ENCODE results near the gene EDC4. TPM values are rescaled to one million over a fixed set of nuclear protein-coding genes. Genes with fewer than 3 reads are reported as not detected.
"Not testable (repeated sequence)": the region's sequence is repeated elsewhere in the genome, so short reads cannot be mapped to it uniquely, and the experiment has no call there.

The EDC4 gene
- total RNA-seq, 1 experiment from 2014 or later = 85.3 TPM

DNA sequence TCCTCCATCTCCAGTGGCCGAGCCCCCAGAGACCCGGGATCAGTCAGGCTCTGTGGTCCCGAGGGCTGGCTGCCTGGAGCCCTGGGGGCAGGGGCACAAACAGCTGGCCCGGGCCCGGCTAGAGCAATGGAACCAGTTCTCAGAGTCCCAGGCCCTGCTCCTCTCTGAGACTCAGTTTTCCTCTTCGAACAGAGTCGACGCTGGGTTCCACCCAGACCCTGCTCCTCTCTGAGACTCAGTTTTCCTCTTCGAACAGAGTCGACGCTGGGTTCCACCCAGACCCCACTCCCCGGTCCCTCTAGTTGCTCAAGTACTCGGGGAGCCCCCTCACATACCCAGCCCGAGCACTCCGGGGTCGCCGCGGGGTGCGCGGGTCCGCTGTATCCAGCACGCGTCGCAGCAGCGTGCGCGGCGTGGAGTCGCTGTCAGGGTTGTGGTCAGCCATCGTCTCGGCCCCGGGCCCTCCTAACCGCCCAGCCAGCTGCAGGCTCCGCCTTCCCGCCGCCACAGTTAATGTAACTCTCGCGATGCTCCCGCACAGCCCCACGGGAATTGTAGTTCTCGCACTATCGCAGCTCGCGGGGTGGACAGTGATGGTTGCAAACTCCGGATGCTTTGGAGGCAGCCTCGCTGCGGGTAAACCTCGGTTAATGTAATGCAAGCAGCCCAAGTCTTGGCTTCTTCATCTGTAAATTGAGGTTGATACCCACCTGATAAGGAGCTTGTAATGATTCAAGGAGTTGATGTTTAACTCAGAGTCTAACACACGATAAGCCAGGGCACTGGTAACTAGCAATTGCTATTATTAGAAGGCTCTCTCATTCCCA is 39.2 kb upstream of the EDC4 start:
- POLR2A ChIA-PET = no interaction called here
- DNase-seq (ENCODE audit: low read depth, low spot score) (peak; percentile 68), ATAC-seq (peak; percentile 99)
- intact Hi-C loops (cut with micrococcal nuclease; ENCODE audit: unreplicated experiment) (no loop called here), in situ Hi-C loops (cut with HindIII; ENCODE audit: low pct_unique_long_range_greater_than_20kb, low sequenced_read_pairs) (no loop called here)
- TF ChIP-seq POLR2AphosphoS5 (IDR thresholded peaks at IDR 0.05; ENCODE audit: low read depth, low read length) = peak; percentile 39; the same call in 1 of the 2 replicates
- peak; percentile 73; the same call in 1 of the 2 replicates for TF ChIP-seq SIN3A (IDR thresholded peaks at IDR 0.05; ENCODE audit: borderline replicate concordance, insufficient read depth, low read depth, low read length)
- TF ChIP-seq, protein P1, sequence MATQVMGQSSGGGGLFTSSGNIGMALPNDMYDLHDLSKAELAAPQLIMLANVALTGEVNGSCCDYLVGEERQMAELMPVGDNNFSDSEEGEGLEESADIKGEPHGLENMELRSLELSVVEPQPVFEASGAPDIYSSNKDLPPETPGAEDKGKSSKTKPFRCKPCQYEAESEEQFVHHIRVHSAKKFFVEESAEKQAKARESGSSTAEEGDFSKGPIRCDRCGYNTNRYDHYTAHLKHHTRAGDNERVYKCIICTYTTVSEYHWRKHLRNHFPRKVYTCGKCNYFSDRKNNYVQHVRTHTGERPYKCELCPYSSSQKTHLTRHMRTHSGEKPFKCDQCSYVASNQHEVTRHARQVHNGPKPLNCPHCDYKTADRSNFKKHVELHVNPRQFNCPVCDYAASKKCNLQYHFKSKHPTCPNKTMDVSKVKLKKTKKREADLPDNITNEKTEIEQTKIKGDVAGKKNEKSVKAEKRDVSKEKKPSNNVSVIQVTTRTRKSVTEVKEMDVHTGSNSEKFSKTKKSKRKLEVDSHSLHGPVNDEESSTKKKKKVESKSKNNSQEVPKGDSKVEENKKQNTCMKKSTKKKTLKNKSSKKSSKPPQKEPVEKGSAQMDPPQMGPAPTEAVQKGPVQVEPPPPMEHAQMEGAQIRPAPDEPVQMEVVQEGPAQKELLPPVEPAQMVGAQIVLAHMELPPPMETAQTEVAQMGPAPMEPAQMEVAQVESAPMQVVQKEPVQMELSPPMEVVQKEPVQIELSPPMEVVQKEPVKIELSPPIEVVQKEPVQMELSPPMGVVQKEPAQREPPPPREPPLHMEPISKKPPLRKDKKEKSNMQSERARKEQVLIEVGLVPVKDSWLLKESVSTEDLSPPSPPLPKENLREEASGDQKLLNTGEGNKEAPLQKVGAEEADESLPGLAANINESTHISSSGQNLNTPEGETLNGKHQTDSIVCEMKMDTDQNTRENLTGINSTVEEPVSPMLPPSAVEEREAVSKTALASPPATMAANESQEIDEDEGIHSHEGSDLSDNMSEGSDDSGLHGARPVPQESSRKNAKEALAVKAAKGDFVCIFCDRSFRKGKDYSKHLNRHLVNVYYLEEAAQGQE (IDR thresholded peaks at IDR 0.05; ENCODE audit: insufficient read depth in 1 of 2, low read depth in 2 of 2, low read length in 1 of 2) = no peak
- TF ChIP-seq TCF7L2 (IDR thresholded peaks at IDR 0.05; ENCODE audit: low read depth, low read length) = no peak
- TF ChIP-seq, protein P2, sequence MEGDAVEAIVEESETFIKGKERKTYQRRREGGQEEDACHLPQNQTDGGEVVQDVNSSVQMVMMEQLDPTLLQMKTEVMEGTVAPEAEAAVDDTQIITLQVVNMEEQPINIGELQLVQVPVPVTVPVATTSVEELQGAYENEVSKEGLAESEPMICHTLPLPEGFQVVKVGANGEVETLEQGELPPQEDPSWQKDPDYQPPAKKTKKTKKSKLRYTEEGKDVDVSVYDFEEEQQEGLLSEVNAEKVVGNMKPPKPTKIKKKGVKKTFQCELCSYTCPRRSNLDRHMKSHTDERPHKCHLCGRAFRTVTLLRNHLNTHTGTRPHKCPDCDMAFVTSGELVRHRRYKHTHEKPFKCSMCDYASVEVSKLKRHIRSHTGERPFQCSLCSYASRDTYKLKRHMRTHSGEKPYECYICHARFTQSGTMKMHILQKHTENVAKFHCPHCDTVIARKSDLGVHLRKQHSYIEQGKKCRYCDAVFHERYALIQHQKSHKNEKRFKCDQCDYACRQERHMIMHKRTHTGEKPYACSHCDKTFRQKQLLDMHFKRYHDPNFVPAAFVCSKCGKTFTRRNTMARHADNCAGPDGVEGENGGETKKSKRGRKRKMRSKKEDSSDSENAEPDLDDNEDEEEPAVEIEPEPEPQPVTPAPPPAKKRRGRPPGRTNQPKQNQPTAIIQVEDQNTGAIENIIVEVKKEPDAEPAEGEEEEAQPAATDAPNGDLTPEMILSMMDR (IDR thresholded peaks at IDR 0.05) = no peak
- no peaks in the 10 kb centered on the region for H3K9me3 ChIP-seq (ENCODE audit: control insufficient read depth, insufficient read depth, low read depth, low read length)
- H3K27me3 ChIP-seq (ENCODE audit: control insufficient read depth, insufficient read depth, low read length) = no peaks in the 10 kb centered on the region
- peak overlapping the region; percentile 87 for H3K27ac ChIP-seq (ENCODE audit: low read length)
- peaks cover 9% of the 10 kb centered on the region; the same call in 1 of the 2 replicates for H3K4me1 ChIP-seq (ENCODE audit: control insufficient read depth, insufficient read depth, low read length)
- CTCF ChIA-PET = interaction anchor here (1.0 kb wide), 1 partner anchor 17 kb away, joined by 5 read pairs; no protein-coding TSS in a partner anchor
- H3K4me3 ChIP-seq (ENCODE audit: low read depth in 2 of 2, low read length in 2 of 2) = peak overlapping the region; percentile 81 to 82
- TSS peak; percentile 87 for BruUV-seq (replicated peaks)
- peaks cover 2% of the 10 kb centered on the region; the same call in 1 of the 2 replicates for H3K36me3 ChIP-seq (ENCODE audit: control insufficient read depth, insufficient read depth, low read length)

DNA sequence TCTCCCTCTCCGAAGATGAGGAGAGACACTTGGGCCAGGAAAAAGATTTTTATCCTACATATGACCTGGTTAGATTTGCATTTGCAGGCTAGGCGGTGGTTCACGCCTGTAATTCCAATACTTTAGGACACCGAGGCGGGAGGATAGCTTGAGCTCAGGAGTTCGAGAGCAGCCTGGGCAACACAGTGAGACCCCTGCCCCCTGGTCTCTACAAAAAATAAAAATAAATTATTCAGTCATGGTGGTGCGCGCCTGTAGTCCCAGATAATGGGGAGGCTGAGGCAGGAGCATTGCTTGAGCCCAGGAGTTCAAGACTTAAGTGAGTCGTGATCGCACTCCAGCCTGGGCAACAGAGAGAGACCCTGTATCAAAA is 38.6 kb upstream of the EDC4 start:
- no TSS peak for BruUV-seq (replicated peaks)
- DNase-seq (ENCODE audit: low read depth, low spot score) (no peak), ATAC-seq (no peak)
- ChIA-PET CTCF (no interaction called here), POLR2A (no interaction called here)
- H3K4me1 ChIP-seq (ENCODE audit: control insufficient read depth, insufficient read depth, low read length) = peaks cover 9% of the 10 kb centered on the region; the same call in 1 of the 2 replicates
- H3K27me3 ChIP-seq (ENCODE audit: control insufficient read depth, insufficient read depth, low read length) = no peaks in the 10 kb centered on the region
- no peaks in the 10 kb centered on the region for H3K9me3 ChIP-seq (ENCODE audit: control insufficient read depth, insufficient read depth, low read depth, low read length)
- peak overlapping the region; percentile 59; the same call in 1 of the 2 replicates for H3K27ac ChIP-seq (ENCODE audit: low read length)
- TF ChIP-seq POLR2AphosphoS5 (IDR thresholded peaks at IDR 0.05; ENCODE audit: low read depth, low read length) (no peak), SIN3A (IDR thresholded peaks at IDR 0.05; ENCODE audit: borderline replicate concordance, insufficient read depth, low read depth, low read length) (no peak), TCF7L2 (IDR thresholded peaks at IDR 0.05; ENCODE audit: low read depth, low read length) (no peak)
- TF ChIP-seq, protein P2 (IDR thresholded peaks at IDR 0.05) = no peak
- TF ChIP-seq, protein P1 (IDR thresholded peaks at IDR 0.05; ENCODE audit: insufficient read depth in 1 of 2, low read depth in 2 of 2, low read length in 1 of 2) = no peak
- H3K36me3 ChIP-seq (ENCODE audit: control insufficient read depth, insufficient read depth, low read length) = peaks cover 2% of the 10 kb centered on the region; the same call in 1 of the 2 replicates
- peak overlapping the region; percentile 81 to 82 for H3K4me3 ChIP-seq (ENCODE audit: low read depth in 2 of 2, low read length in 2 of 2)
- in situ Hi-C loops (cut with HindIII; ENCODE audit: low pct_unique_long_range_greater_than_20kb, low sequenced_read_pairs) = no loop called here
- intact Hi-C loops (cut with micrococcal nuclease; ENCODE audit: unreplicated experiment) = no loop called here

DNA sequence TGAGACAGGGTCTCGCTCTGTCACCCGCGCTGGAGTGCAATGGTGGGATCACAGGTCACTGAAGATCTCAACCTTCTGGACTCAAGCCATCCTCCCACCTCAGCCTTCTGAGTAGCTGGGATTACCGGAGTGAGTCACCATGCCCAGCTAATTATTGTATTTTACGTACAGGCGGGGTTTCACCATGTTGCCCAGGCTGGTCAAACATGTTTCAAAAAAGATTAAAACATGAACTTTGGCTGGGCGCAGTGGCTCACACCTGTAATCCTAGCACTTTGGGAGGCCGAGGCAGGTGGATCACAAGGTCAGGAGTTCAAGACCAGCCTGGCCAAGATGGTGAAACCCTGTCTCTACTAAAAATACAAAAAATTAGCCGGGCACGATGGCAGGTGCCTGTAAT is 35.7 kb upstream of the EDC4 start:
- H3K27me3 ChIP-seq (ENCODE audit: control insufficient read depth, insufficient read depth, low read length); H3K36me3 ChIP-seq (ENCODE audit: control insufficient read depth, insufficient read depth, low read length); POLR2A ChIA-PET; intact Hi-C loops (cut with micrococcal nuclease; ENCODE audit: unreplicated experiment); DNase-seq (ENCODE audit: low read depth, low spot score); H3K27ac ChIP-seq (ENCODE audit: low read length); BruUV-seq (replicated peaks); H3K4me3 ChIP-seq (ENCODE audit: low read depth in 2 of 2, low read length in 2 of 2); ATAC-seq; CTCF ChIA-PET; in situ Hi-C loops (cut with HindIII; ENCODE audit: low pct_unique_long_range_greater_than_20kb, low sequenced_read_pairs); H3K9me3 ChIP-seq (ENCODE audit: control insufficient read depth, insufficient read depth, low read depth, low read length); H3K4me1 ChIP-seq (ENCODE audit: control insufficient read depth, insufficient read depth, low read length): not testable (repeated sequence)

All from Panc1 (cell line).